IMR-90 (cell line): ENCODE data around the gene IGFL3. TPM values are rescaled to one million over a fixed set of nuclear protein-coding genes. Genes with fewer than 3 reads are reported as not detected.

Experiments used
- ATAC-seq: fragments of 200-7000 bp; cut with Tn5 transposase; 2 replicates; pipeline ENCODE4 v1.9.1; 2020; ENCODE audit warnings: low read depth, mild to moderate bottlenecking, moderate library complexity
- BruUV-seq: library from RNA; stranded (reverse); fragments of 400-500 nt; replicated peaks from 2 replicates; lab custom pipeline; 2021; lab: Mats Ljungman, UMichigan
- CTCF ChIA-PET: fragments of 300-600 bp; formaldehyde crosslinking; extraction: SDS; loops from one replicate; lab custom pipeline; 2021; ENCODE audit warnings: antibody characterized with exemption; lab: Yijun Ruan, JAX
- POLR2A ChIA-PET: fragments of 300-600 bp; sonication (Branson Sonifier 250); formaldehyde crosslinking; loops from one replicate; lab custom pipeline; 2022; ENCODE audit warnings: antibody characterized with exemption; ENCODE audit not compliant: unreplicated experiment; lab: Charles Lee
- DNase-seq: peaks from one replicate; pipeline ENCODE4 v3.0.0; 2013
- H2AFZ ChIP-seq: replicated peaks from 2 replicates; pipeline ENCODE3; 2013; ENCODE audit warnings: low read length, mild to moderate bottlenecking; ENCODE audit not compliant: poor library complexity
- H2AK5ac ChIP-seq: 2 replicates; pipeline ENCODE4 v1.6.1; 2013; ENCODE audit warnings: low read depth, low read length, inconsistent platforms
- H2AK9ac ChIP-seq: replicated peaks from 2 replicates; pipeline ENCODE3; 2013; ENCODE audit warnings: mild to moderate bottlenecking, low read depth, low read length, moderate library complexity; ENCODE audit not compliant: poor library complexity
- H2BK120ac ChIP-seq: 2 replicates; pipeline ENCODE4 v1.6.1; 2013; ENCODE audit warnings: low read depth, low read length, inconsistent platforms
- H2BK15ac ChIP-seq: 3 replicates; pipeline ENCODE4 v1.6.1; 2013; ENCODE audit warnings: low read depth, low read length, inconsistent platforms
- H2BK20ac ChIP-seq: 2 replicates; pipeline ENCODE4 v1.6.1; 2013; ENCODE audit warnings: low read depth, mild to moderate bottlenecking, inconsistent platforms, low read length, moderate library complexity
- H2BK5ac ChIP-seq: 2 replicates; pipeline ENCODE4 v1.6.1; 2013; ENCODE audit warnings: mild to moderate bottlenecking, low read depth, low read length, inconsistent platforms; ENCODE audit not compliant: poor library complexity, severe bottlenecking
- H3K14ac ChIP-seq: replicated peaks from 2 replicates; pipeline ENCODE4 v1.6.1; 2013; ENCODE audit warnings: low read depth, low read length, inconsistent platforms
- H3K18ac ChIP-seq: 2 replicates; pipeline ENCODE4 v1.6.1; 2013; ENCODE audit warnings: low read depth, low read length, control low read depth
- H3K23ac ChIP-seq: 2 replicates; pipeline ENCODE4 v1.6.1; 2013; ENCODE audit warnings: low read depth, low read length, inconsistent platforms
- H3K27ac ChIP-seq: 2 replicates; pipeline ENCODE4 v1.5.1; 2013; ENCODE audit warnings: mild to moderate bottlenecking, control low read depth, low read length; ENCODE audit not compliant: insufficient read depth
- H3K27me3 ChIP-seq: 2 replicates; pipeline ENCODE4 v1.6.1; 2013; ENCODE audit warnings: low read length; ENCODE audit not compliant: control insufficient read depth, insufficient read depth
- H3K36me3 ChIP-seq: 2 replicates; pipeline ENCODE4 v1.6.1; 2013; ENCODE audit warnings: low read length, mixed read lengths; ENCODE audit not compliant: control insufficient read depth, insufficient read depth
- H3K4ac ChIP-seq: 2 replicates; pipeline ENCODE4 v1.6.1; 2013; ENCODE audit warnings: low read depth, low read length, inconsistent platforms
- H3K4me1 ChIP-seq: 2 replicates; pipeline ENCODE4 v1.6.1; 2013; ENCODE audit warnings: low read length, mixed read lengths; ENCODE audit not compliant: control insufficient read depth, insufficient read depth
- H3K4me2 ChIP-seq: 2 replicates; pipeline ENCODE4 v1.6.1; 2013; ENCODE audit warnings: low read depth, mild to moderate bottlenecking, control low read depth, low read length, moderate library complexity
- H3K4me3 ChIP-seq: 2 replicates; pipeline ENCODE4 v1.5.1; 2013; ENCODE audit warnings: low read depth, mild to moderate bottlenecking, control low read depth, low read length, moderate library complexity; ENCODE audit not compliant: insufficient read depth
- H3K56ac ChIP-seq: 2 replicates; pipeline ENCODE4 v1.6.1; 2013; ENCODE audit warnings: low read length, inconsistent platforms; ENCODE audit not compliant: insufficient read depth; ENCODE audit errors: extremely low read depth
- H3K79me1 ChIP-seq, 2 experiments: 2 replicates each; pipeline ENCODE4 v1.6.1; 2013; ENCODE audit warnings: low read length in 2 of 2, inconsistent platforms in 1 of 2, low read depth in 1 of 2
- H3K9ac ChIP-seq: 2 replicates; pipeline ENCODE4 v1.6.1; 2013; ENCODE audit warnings: low read depth, low read length, control low read depth
- H3K9me1 ChIP-seq: 2 replicates; pipeline ENCODE4 v1.6.1; 2013; ENCODE audit warnings: low read length, inconsistent platforms; ENCODE audit not compliant: insufficient read depth
- H3K9me3 ChIP-seq: 2 replicates; pipeline ENCODE4 v1.6.1; 2013; ENCODE audit warnings: low read length; ENCODE audit not compliant: control insufficient read depth, insufficient read depth
- H4K20me1 ChIP-seq: 2 replicates; pipeline ENCODE4 v1.6.1; 2013; ENCODE audit warnings: low read length, inconsistent platforms; ENCODE audit not compliant: insufficient read depth
- H4K5ac ChIP-seq: 2 replicates; pipeline ENCODE4 v1.6.1; 2013; ENCODE audit warnings: mild to moderate bottlenecking, low read depth, low read length, control low read depth
- H4K8ac ChIP-seq, 2 experiments: 2 replicates each; pipeline ENCODE4 v1.6.1; 2013; ENCODE audit warnings: low read depth in 2 of 2, low read length in 2 of 2, control low read depth in 1 of 2, inconsistent platforms in 1 of 2
- H4K91ac ChIP-seq: 2 replicates; pipeline ENCODE4 v1.6.1; 2013; ENCODE audit warnings: low read depth, low read length, inconsistent platforms; ENCODE audit not compliant: insufficient read depth
- BHLHE40 ChIP-seq: fragments of 150-350 bp; IDR thresholded peaks from 2 replicates; pipeline ENCODE4 v1.6.1; 2016; ENCODE audit warnings: mild to moderate bottlenecking, low read depth, low read length
- CEBPB ChIP-seq: IDR thresholded peaks from 2 replicates; pipeline ENCODE4 v1.6.1; 2012; ENCODE audit warnings: low read depth, low read length, improper control_type of control experiment
- CHD1 ChIP-seq: IDR thresholded peaks from 2 replicates; pipeline ENCODE4 v1.6.1; 2012; ENCODE audit warnings: low read depth, low read length, improper control_type of control experiment
- FOS ChIP-seq: fragments of 150-350 bp; IDR thresholded peaks from 2 replicates; pipeline ENCODE4 v1.6.1; 2016; ENCODE audit warnings: low read depth, low read length
- MAFK ChIP-seq: IDR thresholded peaks from 2 replicates; pipeline ENCODE4 v1.6.1; 2012; ENCODE audit warnings: low read depth, low read length, improper control_type of control experiment
- MAZ ChIP-seq: IDR thresholded peaks from 2 replicates; pipeline ENCODE4 v1.6.1; 2012; ENCODE audit warnings: low read depth, mild to moderate bottlenecking, low read length, improper control_type of control experiment, moderate library complexity, borderline replicate concordance
- MXI1 ChIP-seq: IDR thresholded peaks from 2 replicates; pipeline ENCODE4 v1.6.1; 2012; ENCODE audit warnings: low read depth, mild to moderate bottlenecking, low read length, moderate library complexity, borderline replicate concordance
- NFE2L2 ChIP-seq: fragments of 150-350 bp; IDR thresholded peaks from 2 replicates; pipeline ENCODE4 v1.6.1; 2016; ENCODE audit warnings: low read depth, mild to moderate bottlenecking, low read length
- POLR2A ChIP-seq: IDR thresholded peaks from 2 replicates; pipeline ENCODE4 v1.6.1; 2012; ENCODE audit warnings: mild to moderate bottlenecking, low read depth, low read length
- RAD21 ChIP-seq: IDR thresholded peaks from 2 replicates; pipeline ENCODE4 v1.6.1; 2012; ENCODE audit warnings: low read length, improper control_type of control experiment
- RCOR1 ChIP-seq: IDR thresholded peaks from 2 replicates; pipeline ENCODE4 v1.6.1; 2012; ENCODE audit warnings: mild to moderate bottlenecking, low read length, improper control_type of control experiment; ENCODE audit not compliant: insufficient replicate concordance
- RFX5 ChIP-seq: IDR thresholded peaks from 2 replicates; pipeline ENCODE4 v1.8.0; 2012; ENCODE audit warnings: low read depth, mild to moderate bottlenecking, low read length, moderate library complexity
- SMC3 ChIP-seq: fragments of 150-350 bp; IDR thresholded peaks from 2 replicates; pipeline ENCODE4 v1.6.1; 2016; ENCODE audit warnings: low read depth, mild to moderate bottlenecking, antibody characterized with exemption, low read length, moderate library complexity
- WGBS, 2 experiments: methylation state at CpG; one replicate each; pipeline versions ENCODE4 v1.1.5 to v1.1.7; 2013; ENCODE audit warnings: missing lambda C conversion rate in 2 of 2; ENCODE audit not compliant: insufficient read length in 1 of 2; ENCODE audit errors: extremely low coverage in 2 of 2; 5-methylcytosine and 5-hydroxymethylcytosine counted together
- dilution Hi-C: fragments of 300-500 bp; cut with HindIII; formaldehyde crosslinking; loops from one replicate; pipeline ENCODE4 v1.14.3; 2018; ENCODE audit warnings: low sequenced_read_pairs; ENCODE audit not compliant: unreplicated experiment
- in situ Hi-C: fragments of 300-500 bp; cut with MboI; formaldehyde crosslinking; loops from 3 replicates; pipeline ENCODE4 v1.14.3; 2019; ENCODE audit warnings: low sequenced_read_pairs, inconsistent platforms, mixed read lengths
- intact Hi-C: fragments of 100-400 bp; cut with micrococcal nuclease; formaldehyde crosslinking; loops from 2 replicates; pipeline ENCODE4 v1.10.0; 2022
- polyA plus RNA-seq, 3 experiments: library from polyadenylated mRNA; depleted of rRNA; stranded (reverse); fragments of >200 nt; gene quantifications; 2 replicates each; pipeline ENCODE4 v1.2.3, GENCODE V29; 2012; ENCODE audit warnings: low replicate concordance in 1 of 3
- total RNA-seq: library from RNA; depleted of rRNA; stranded (reverse); fragments of >200 nt; gene quantifications from 2 replicates; pipeline ENCODE4 v1.2.3, GENCODE V29; 2012
- TF ChIP-seq, protein P1 (sequence below): fragments of 150-350 bp; IDR thresholded peaks from 2 replicates; pipeline ENCODE4 v1.6.1; 2017; ENCODE audit warnings: mild to moderate bottlenecking, antibody characterized with exemption, low read length, low read depth
- TF ChIP-seq, protein P2 (sequence below): conservative IDR thresholded peaks from 2 replicates; pipeline ENCODE4 v1.5.1; 2012; ENCODE audit warnings: mild to moderate bottlenecking, low read depth, low read length, improper control_type of control experiment
- TF ChIP-seq, protein P3 (sequence below): fragments of 150-350 bp; IDR thresholded peaks from 2 replicates; pipeline ENCODE4 v1.6.1; 2016; ENCODE audit warnings: low read depth, mild to moderate bottlenecking, low read length, moderate library complexity, borderline replicate concordance

IGFL3 gene
- total and polyA plus RNA-seq, 2 of the 4 experiments (the other 2 are of a cell fraction), result not detected

- ATAC-seq, result no peak
- TF ChIP-seq MXI1 (no peak), NFE2L2 (no peak), CHD1 (no peak), BHLHE40 (no peak), FOS (no peak), POLR2A (no peak), MAFK (no peak), CEBPB (no peak), RFX5 (no peak), RAD21 (no peak), SMC3 (no peak), RCOR1 (no peak), MAZ (no peak)
- TF ChIP-seq, protein P1, sequence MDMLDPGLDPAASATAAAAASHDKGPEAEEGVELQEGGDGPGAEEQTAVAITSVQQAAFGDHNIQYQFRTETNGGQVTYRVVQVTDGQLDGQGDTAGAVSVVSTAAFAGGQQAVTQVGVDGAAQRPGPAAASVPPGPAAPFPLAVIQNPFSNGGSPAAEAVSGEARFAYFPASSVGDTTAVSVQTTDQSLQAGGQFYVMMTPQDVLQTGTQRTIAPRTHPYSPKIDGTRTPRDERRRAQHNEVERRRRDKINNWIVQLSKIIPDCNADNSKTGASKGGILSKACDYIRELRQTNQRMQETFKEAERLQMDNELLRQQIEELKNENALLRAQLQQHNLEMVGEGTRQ, result no peak
- TF ChIP-seq, protein P2, sequence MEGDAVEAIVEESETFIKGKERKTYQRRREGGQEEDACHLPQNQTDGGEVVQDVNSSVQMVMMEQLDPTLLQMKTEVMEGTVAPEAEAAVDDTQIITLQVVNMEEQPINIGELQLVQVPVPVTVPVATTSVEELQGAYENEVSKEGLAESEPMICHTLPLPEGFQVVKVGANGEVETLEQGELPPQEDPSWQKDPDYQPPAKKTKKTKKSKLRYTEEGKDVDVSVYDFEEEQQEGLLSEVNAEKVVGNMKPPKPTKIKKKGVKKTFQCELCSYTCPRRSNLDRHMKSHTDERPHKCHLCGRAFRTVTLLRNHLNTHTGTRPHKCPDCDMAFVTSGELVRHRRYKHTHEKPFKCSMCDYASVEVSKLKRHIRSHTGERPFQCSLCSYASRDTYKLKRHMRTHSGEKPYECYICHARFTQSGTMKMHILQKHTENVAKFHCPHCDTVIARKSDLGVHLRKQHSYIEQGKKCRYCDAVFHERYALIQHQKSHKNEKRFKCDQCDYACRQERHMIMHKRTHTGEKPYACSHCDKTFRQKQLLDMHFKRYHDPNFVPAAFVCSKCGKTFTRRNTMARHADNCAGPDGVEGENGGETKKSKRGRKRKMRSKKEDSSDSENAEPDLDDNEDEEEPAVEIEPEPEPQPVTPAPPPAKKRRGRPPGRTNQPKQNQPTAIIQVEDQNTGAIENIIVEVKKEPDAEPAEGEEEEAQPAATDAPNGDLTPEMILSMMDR, result no peak
- TF ChIP-seq, protein P3, sequence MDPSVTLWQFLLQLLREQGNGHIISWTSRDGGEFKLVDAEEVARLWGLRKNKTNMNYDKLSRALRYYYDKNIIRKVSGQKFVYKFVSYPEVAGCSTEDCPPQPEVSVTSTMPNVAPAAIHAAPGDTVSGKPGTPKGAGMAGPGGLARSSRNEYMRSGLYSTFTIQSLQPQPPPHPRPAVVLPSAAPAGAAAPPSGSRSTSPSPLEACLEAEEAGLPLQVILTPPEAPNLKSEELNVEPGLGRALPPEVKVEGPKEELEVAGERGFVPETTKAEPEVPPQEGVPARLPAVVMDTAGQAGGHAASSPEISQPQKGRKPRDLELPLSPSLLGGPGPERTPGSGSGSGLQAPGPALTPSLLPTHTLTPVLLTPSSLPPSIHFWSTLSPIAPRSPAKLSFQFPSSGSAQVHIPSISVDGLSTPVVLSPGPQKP, result no peak
- H3K23ac ChIP-seq, result no peak overlapping the region
- ChIA-PET POLR2A (no interaction called here), CTCF (interaction anchor here (1.1 to 2.9 kb wide), 3 partner anchors 52 to 186 kb away, joined by 3 to 27 read pairs (median 4); no protein-coding TSS in a partner anchor)
- peaks cover 4% of the 10 kb centered on the region for H3K9me3 ChIP-seq
- no CpG with 5 or more reads among the region's 7 CpGs for WGBS, 2 experiments
- no peaks in the 10 kb centered on the region for H3K79me1 ChIP-seq
- no peak overlapping the region for H2BK120ac ChIP-seq
- H2AK9ac ChIP-seq, result no peak overlapping the region
- DNase-seq, result no peak
- no peak overlapping the region for H4K91ac ChIP-seq
- in situ Hi-C loops (loop anchor here (10.0 kb wide), 1 partner anchor 55 kb away; the partner anchor contains the start of gene PGLYRP1), intact Hi-C loops (no loop called here), dilution Hi-C loops (no loop called here)
- H3K9me1 ChIP-seq, result peaks cover 3% of the 10 kb centered on the region; the same call in 1 of the 2 replicates
- H3K4me3 ChIP-seq, result no peak overlapping the region
- H3K4me2 ChIP-seq, result no peak overlapping the region
- no peak overlapping the region for H3K9ac ChIP-seq
- no peak overlapping the region for H2BK20ac ChIP-seq
- H2AFZ ChIP-seq, result no peak overlapping the region
- H2BK5ac ChIP-seq, result no peak overlapping the region
- H2BK15ac ChIP-seq, result no peak overlapping the region
- peaks cover 7% of the 10 kb centered on the region; the same call in 1 of the 2 replicates for H4K20me1 ChIP-seq
- no peak overlapping the region for H4K8ac ChIP-seq
- H2AK5ac ChIP-seq, result no peak overlapping the region
- H4K5ac ChIP-seq, result no peak overlapping the region
- no TSS peak for BruUV-seq
- H3K4me1 ChIP-seq, result 0 out of 2 replicates have a peak, but pooled peaks cover 2% of the 10 kb centered on the region
- H3K14ac ChIP-seq, result no peak overlapping the region
- no peak overlapping the region for H3K27ac ChIP-seq
- no peak overlapping the region for H3K18ac ChIP-seq
- H3K4ac ChIP-seq, result no peak overlapping the region
- peaks cover 42% of the 10 kb centered on the region for H3K27me3 ChIP-seq
- no peaks in the 10 kb centered on the region for H3K36me3 ChIP-seq
- no peak overlapping the region for H3K56ac ChIP-seq
These were observed 44.9 kb downstream of the IGFL3 start for GRCh38 chr19:46079576-46079975.
